GM13977 (cell line): Measurements from ENCODE around the gene GAB3.
"Not testable (repeated sequence)": the region's sequence is repeated elsewhere in the genome, so short reads cannot be mapped to it uniquely, and the experiment has no call there.

Source experiments
- DNase-seq: peaks from one replicate; pipeline ENCODE4 v3.0.0; 2012; ENCODE audit warnings: low spot score
- in situ Hi-C: fragments of 300-500 bp; cut with MboI; formaldehyde crosslinking; loops from one replicate; pipeline ENCODE4 v1.12.0; 2022; ENCODE audit warnings: low sequenced_read_pairs, low pct_unique_long_range_greater_than_20kb, mixed read lengths, inconsistent platforms; ENCODE audit not compliant: unreplicated experiment
- TF ChIP-seq, protein P1 (sequence below): IDR thresholded peaks from 2 replicates; pipeline ENCODE4 v1.5.1; 2012; ENCODE audit warnings: mild to moderate bottlenecking, control low read depth; ENCODE audit not compliant: insufficient read depth; ENCODE audit errors: extremely low read depth, missing control alignments

Gene GAB3

DNA sequence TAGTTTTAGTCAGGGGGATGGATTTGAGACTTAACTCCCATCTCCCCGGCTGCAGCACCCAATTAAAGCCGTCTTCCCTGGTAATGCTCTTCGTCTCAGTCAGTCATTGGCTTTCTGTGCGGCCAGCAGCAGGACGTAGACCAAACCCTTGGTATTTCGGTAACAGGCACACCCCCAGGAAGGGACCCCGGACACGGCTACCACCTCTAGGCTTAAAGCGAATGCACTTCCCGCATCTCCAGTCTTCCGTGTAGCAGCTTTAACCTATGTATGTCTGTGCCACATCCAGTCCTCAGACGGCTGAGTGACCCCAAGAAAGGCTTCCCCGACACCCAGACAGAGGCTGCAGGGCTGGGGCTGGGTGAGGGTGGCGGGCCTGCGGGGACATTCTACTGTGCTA, 96.0 kb downstream of the GAB3 start:
- in situ Hi-C loops: no loop called here
- TF ChIP-seq, protein P1, sequence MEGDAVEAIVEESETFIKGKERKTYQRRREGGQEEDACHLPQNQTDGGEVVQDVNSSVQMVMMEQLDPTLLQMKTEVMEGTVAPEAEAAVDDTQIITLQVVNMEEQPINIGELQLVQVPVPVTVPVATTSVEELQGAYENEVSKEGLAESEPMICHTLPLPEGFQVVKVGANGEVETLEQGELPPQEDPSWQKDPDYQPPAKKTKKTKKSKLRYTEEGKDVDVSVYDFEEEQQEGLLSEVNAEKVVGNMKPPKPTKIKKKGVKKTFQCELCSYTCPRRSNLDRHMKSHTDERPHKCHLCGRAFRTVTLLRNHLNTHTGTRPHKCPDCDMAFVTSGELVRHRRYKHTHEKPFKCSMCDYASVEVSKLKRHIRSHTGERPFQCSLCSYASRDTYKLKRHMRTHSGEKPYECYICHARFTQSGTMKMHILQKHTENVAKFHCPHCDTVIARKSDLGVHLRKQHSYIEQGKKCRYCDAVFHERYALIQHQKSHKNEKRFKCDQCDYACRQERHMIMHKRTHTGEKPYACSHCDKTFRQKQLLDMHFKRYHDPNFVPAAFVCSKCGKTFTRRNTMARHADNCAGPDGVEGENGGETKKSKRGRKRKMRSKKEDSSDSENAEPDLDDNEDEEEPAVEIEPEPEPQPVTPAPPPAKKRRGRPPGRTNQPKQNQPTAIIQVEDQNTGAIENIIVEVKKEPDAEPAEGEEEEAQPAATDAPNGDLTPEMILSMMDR: no peak
- DNase-seq: no peak

DNA sequence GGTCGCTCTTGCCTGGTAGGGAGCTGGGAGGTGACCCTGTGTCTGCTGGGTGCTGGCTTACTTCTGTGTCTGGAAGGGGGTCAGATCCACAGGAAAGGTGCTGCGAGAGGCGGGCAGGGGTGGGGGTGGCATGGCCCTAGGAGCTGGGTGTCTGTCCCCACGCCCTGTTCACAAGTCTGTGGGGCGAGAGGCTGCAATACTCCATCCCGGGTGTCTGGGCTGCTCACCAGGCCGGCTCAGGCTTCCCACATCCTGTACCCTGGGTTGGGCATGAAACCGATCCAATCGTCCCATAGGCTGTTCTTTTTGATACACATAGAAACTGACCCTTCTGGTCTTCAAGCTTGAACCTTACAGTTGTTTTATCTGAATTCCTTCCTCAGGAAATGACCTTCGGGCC, 96.5 kb downstream of the GAB3 start:
- DNase-seq: peak; percentile 20
- TF ChIP-seq, protein P1: no peak
- in situ Hi-C loops: no loop called here

DNA sequence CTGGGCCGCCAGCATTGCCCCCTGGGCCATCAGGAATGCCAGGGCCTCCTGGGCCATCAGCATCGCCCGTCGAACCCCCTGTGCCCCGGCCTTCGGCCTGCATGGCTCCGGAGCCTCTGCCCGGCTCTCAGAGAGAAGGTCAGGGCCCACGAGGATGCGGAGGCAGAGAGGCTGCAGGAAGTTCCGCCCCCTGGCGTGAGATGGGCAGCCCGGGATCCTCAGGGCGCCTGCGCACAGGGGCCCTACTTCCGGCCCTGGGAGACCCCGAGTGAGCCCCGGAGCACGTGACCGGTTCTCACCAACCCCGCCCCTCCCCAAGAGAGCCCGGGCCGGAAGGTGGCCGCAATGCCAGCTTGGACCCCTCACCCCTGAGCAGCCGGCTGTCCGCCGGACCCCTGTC, 97.5 kb downstream of the GAB3 start, which contains the start of gene CTAG2:
CTAG2 (minus strand) TSS at position 167 of the 400 bp plus-strand sequence; CDS start at position 103, 64 bp downstream.
- DNase-seq, in situ Hi-C loops: not testable (repeated sequence)

DNA sequence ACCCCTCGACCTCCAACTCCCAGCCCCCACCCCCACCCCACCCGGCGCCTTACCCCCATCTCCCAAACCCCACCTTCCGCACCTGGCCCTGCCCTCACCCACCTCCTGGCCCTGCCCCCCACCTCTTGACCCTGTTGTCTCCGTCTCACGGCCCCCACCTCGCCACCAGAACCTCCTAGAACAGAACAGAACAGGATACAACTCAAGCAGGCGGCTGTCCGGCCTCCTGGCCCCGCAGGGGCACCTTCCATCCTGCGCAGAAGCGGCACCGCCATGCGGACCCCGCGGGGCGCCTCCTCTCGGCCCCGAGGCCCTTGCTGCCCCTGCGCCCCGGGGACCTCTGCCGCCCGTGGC, 97.9 kb downstream of the GAB3 start:
- no peak for DNase-seq
- in situ Hi-C loops: no loop called here
- TF ChIP-seq, protein P1: no peak

DNA sequence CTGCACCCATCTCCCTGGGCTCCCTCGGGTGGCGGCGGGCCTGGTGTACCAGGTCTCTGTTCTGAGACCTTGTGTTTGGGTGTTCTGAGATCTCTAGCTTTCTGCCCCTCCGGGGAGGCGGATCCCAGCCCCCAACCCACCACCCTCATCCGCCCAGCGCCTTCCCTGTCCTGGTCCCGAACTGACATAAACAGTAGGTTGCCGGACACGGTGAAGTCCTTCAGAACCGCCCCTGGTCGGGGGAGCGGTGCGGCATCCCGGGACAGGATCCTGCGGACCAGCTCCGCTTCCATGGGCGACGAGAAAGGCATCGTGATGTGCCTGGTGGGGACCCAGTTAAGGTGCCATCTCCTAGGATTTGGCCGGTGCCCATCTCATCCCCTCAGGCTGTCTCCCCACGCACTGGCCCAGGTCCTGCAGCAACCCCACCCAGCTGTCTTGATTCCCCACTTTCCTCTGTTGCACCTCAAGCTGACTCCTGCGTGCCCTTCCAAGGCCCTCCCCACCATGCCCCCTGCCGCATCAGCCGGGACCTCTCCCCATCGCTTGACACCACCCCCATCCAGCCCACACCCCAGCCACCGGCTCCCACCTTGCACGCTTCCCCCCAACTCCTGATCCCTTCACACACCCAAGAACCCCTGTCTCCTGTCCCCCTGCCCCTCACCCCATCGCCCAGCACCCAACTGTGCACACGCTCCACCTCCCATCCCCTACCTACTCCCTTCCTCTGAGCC, 98.4 kb downstream of the GAB3 start:
- TF ChIP-seq, protein P1: no peak
- in situ Hi-C loops: no loop called here
- DNase-seq: peak; percentile 21

DNA sequence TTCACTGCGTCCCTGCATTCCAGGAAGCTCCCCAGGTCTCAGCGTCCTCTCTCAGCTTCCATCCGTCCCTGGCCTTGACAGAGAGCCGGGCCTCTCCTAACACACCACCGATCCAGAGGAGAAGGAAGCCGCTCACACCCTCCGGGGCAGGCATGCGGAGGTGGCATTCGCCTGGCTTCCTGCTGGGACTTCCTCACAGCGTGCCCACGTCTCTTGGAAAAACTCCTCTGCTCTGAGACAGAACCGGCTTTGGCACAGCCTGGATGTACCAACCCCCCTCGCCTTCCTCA, 100.7 kb downstream of the GAB3 start:
- TF ChIP-seq, protein P1: no peak
- in situ Hi-C loops: no loop called here
- DNase-seq: no peak

DNA sequence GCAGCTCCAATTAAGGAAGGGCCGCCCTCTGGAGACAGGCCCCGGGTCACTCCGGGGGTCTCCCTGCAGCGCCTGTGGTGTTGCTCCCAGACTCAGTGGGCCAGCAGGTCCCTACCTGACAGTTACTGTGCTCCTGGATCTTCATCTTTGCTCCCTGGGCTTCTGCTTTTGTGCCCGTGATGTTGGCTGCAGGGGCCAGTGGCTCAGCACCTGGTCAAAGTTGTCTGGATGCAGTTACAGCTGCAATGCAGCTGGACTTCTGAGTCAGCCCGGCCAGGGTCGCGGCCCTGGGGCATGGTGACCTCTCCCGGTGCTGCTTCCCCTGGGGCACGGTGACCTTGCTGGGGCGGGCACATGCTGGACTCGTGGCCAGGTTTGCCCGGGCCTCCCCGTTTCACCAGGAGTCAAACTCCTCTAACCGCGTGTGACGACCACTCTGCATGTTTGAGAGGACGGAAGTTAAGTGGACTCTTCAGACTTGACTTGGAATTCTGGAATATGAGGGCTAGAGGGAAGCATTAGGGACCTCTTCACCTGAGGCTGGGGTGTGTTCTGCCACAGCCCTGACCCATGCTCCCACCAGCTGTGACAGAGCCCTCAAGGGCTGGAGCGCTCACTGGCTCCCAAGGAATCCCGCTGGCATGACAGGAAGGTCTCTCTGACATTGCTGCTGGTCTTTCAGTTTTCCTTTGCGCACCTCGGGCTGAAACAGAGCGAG, 101.2 kb downstream of the GAB3 start:
- TF ChIP-seq, protein P1: no peak

More for the DNA sequence above, 101.2 kb downstream of the GAB3 start:
- DNase-seq: peak; percentile 12
- in situ Hi-C loops: no loop called here
